ENCODE data around the gene RAB5IF.
"Not testable (repeated sequence)": the region's sequence is repeated elsewhere in the genome, so short reads cannot be mapped to it uniquely, and the experiment has no call there.

Gene RAB5IF

GRCh38 chr20:36605399-36606157, at the start of gene RAB5IF:
RAB5IF (plus strand) TSS chr20:36605779; CDS start chr20:36605952, 173 bp downstream.
- DNase-seq = peak; percentile 99

- no peak for DNase-seq
These were observed 42.9 kb upstream of the RAB5IF start for GRCh38 chr20:36562724-36563123.

GRCh38 chr20:36563374-36563773, 42.2 kb upstream of the RAB5IF start:
- DNase-seq = no peak

GRCh38 chr20:36564078-36564725, 41.4 kb upstream of the RAB5IF start:
- DNase-seq = not testable (repeated sequence)

- DNase-seq = peak; percentile 48
These were observed 40.9 kb upstream of the RAB5IF start for GRCh38 chr20:36564726-36565121.

GRCh38 chr20:36565520-36565919, 40.1 kb upstream of the RAB5IF start:
- no peak for DNase-seq

- no peak for DNase-seq
These were observed 35.6 kb upstream of the RAB5IF start for GRCh38 chr20:36569847-36570429.

- DNase-seq = no peak
These were observed 33.7 kb upstream of the RAB5IF start for GRCh38 chr20:36571564-36572504.

GRCh38 chr20:36572701-36573102, 32.9 kb upstream of the RAB5IF start:
- peak; percentile 71 for DNase-seq

- peak; percentile 95 for DNase-seq
These were observed 32.3 kb upstream of the RAB5IF start, which contains the start of gene TGIF2 for GRCh38 chr20:36573103-36573797. TGIF2 (plus strand) TSS chr20:36573597; CDS start chr20:36578775, 5,178 bp downstream.

GRCh38 chr20:36573798-36574365, 31.7 kb upstream of the RAB5IF start:
- peak; percentile 47 for DNase-seq

GRCh38 chr20:36574366-36575135, 31.0 kb upstream of the RAB5IF start:
- DNase-seq = peak; percentile 59

- no peak for DNase-seq
These were observed 29.5 kb upstream of the RAB5IF start for GRCh38 chr20:36576081-36576445.

- no peak for DNase-seq
These were observed 27.1 kb upstream of the RAB5IF start for GRCh38 chr20:36578356-36579041.

GRCh38 chr20:36579996-36580545, 25.5 kb upstream of the RAB5IF start:
- DNase-seq = no peak

GRCh38 chr20:36582322-36582721, 23.3 kb upstream of the RAB5IF start:
- DNase-seq = no peak

- DNase-seq = no peak
These were observed 22.8 kb upstream of the RAB5IF start for GRCh38 chr20:36582821-36583220.

- DNase-seq = no peak
These were observed 21.5 kb upstream of the RAB5IF start for GRCh38 chr20:36584018-36584481.

GRCh38 chr20:36585410-36586125, 20.0 kb upstream of the RAB5IF start:
- DNase-seq = no peak
